Suppressor macrophage treated with lipopolysaccharide for 1 hour (primary cell): ENCODE measurements around the gene C6.

Experiments used
- DNase-seq, 3 donors: peaks; one replicate each; pipeline ENCODE4 v3.0.0-alpha.2; 2020 to 2022

C6 gene

GRCh38 chr5:41115281-41115680, 98.1 kb downstream of the C6 start:
- no peak for DNase-seq

GRCh38 chr5:41112486-41113455, 100.6 kb downstream of the C6 start:
- DNase-seq = no peak

GRCh38 chr5:41109186-41109585, 104.1 kb downstream of the C6 start:
- DNase-seq = no peak

DNA sequence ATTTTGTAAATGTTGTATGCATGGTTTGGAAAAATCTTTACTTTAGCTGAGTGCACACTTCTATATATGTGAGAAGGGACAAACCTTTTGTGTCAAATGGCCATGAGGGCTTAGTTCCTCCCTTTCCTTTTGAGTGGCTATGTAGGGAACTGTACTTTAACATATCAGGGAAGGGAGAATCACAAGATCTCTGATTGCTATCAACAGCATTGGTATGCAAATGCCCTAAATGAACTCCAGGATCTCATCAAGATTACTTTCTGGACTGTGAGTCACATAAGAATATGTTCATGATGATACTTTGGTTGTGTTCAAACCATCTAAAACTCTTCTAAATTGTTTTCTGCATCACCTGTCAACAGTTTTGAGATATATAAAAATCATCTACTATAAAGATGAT, 111.0 kb downstream of the C6 start:
- no peak for DNase-seq

- DNase-seq = no peak
Measured at GRCh38 chr5:41097642-41098041, 115.7 kb downstream of the C6 start.

GRCh38 chr5:41095324-41096101, 117.8 kb downstream of the C6 start:
- DNase-seq = no peak

- DNase-seq = no peak
Measured at GRCh38 chr5:41094871-41095270, 118.5 kb downstream of the C6 start.

- DNase-seq = no peak
Measured at GRCh38 chr5:41093803-41094202, 119.5 kb downstream of the C6 start.
